Glomerular visceral epithelial cell (primary cell): ENCODE results near the gene FREM2.

ENCODE experiments used
- DNase-seq: peaks from one replicate; pipeline ENCODE4 v3.0.0-alpha.2; 2016; ENCODE audit errors: extremely low spot score

Gene FREM2

GRCh38 chr13:38758277-38758676 lies 71.4 kb downstream of the FREM2 start:
- DNase-seq, result no peak

GRCh38 chr13:38759390-38759789 lies 72.5 kb downstream of the FREM2 start:
- DNase-seq, result no peak

- peak; percentile 36 for DNase-seq
Measured at GRCh38 chr13:38763446-38764381, 76.8 kb downstream of the FREM2 start.

GRCh38 chr13:38766799-38767198 lies 79.9 kb downstream of the FREM2 start:
- DNase-seq, result no peak

- DNase-seq, result no peak
Measured at GRCh38 chr13:38767506-38768265, 80.8 kb downstream of the FREM2 start.

GRCh38 chr13:38769526-38769925 lies 82.6 kb downstream of the FREM2 start:
- DNase-seq, result no peak

GRCh38 chr13:38775085-38775484 lies 88.2 kb downstream of the FREM2 start:
- no peak for DNase-seq

GRCh38 chr13:38777347-38778119 lies 90.7 kb downstream of the FREM2 start:
- DNase-seq, result no peak

GRCh38 chr13:38781539-38781938 lies 94.7 kb downstream of the FREM2 start:
- no peak for DNase-seq

GRCh38 chr13:38784036-38784880 lies 97.4 kb downstream of the FREM2 start:
- DNase-seq, result peak; percentile 78

GRCh38 chr13:38785042-38785441 lies 98.2 kb downstream of the FREM2 start:
- no peak for DNase-seq

- DNase-seq, result no peak
Measured at GRCh38 chr13:38785490-38785889, 98.6 kb downstream of the FREM2 start.

- no peak for DNase-seq
Measured at GRCh38 chr13:38787550-38787949, 100.7 kb downstream of the FREM2 start.

- DNase-seq, result no peak
Measured at GRCh38 chr13:38796890-38797289, 110.0 kb downstream of the FREM2 start.

- DNase-seq, result no peak
Measured at GRCh38 chr13:38803531-38803930, 116.7 kb downstream of the FREM2 start.

- no peak for DNase-seq
Measured at GRCh38 chr13:38804061-38804460, 117.2 kb downstream of the FREM2 start.

- peak; percentile 44 for DNase-seq
Measured at GRCh38 chr13:38804536-38804935, 117.7 kb downstream of the FREM2 start.

- DNase-seq, result no peak
Measured at GRCh38 chr13:38814331-38814730, 127.5 kb downstream of the FREM2 start.

- peak; percentile 21 for DNase-seq
Measured at GRCh38 chr13:38819053-38819452, 132.2 kb downstream of the FREM2 start.

- no peak for DNase-seq
Measured at GRCh38 chr13:38819596-38819995, 132.7 kb downstream of the FREM2 start.
